ENCODE data around the gene CCBE1.

Gene CCBE1

GRCh38 chr18:59478591-59478990 is 218.6 kb downstream of the CCBE1 start:
- DNase-seq, result no peak

DNA sequence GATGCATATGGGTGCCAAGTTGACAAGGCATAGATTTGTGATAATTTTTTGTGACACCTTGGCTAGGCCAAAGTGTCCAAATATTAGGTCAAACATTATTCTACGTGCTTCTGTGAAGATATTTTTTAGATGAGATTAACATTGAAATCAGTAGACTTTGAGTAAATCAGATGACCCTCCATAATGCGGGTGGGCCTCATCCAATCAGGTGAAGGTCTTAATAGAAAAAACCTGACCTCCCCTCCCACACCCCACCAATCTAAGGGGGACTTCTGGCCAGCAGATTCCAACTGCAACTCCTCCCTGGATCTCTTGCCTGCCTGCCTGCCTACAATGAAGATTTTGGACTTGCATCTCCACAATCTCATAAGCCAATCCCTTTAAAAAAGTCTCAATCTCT is 219.4 kb downstream of the CCBE1 start:
- DNase-seq, result no peak

DNA sequence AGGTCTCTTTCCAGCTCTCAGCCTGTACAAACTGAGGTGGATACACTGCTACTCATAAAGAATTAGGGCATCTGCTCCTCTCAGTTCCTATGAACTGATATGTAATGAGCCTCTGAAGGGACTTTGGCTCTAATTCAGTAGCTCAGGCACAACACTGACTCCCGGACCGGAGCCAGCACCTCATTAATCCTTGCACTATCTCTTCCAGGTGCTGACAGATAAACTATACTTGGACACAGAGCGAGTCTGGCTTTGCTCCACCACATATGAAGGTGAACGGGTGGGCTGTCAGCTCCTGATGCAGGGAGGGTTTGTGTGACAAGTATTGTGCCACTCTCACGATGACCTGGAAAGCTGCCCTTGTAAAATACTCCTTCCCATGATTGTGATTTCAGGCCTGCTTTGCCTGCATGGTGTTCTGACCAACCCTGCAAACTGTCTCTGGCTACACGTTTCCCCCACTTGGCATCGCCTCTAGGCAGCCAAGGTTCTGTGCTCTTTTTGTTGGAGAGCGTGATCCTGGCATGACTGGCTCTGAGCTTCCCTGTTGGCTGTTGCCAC is 226.6 kb downstream of the CCBE1 start:
- no peak for DNase-seq

DNA sequence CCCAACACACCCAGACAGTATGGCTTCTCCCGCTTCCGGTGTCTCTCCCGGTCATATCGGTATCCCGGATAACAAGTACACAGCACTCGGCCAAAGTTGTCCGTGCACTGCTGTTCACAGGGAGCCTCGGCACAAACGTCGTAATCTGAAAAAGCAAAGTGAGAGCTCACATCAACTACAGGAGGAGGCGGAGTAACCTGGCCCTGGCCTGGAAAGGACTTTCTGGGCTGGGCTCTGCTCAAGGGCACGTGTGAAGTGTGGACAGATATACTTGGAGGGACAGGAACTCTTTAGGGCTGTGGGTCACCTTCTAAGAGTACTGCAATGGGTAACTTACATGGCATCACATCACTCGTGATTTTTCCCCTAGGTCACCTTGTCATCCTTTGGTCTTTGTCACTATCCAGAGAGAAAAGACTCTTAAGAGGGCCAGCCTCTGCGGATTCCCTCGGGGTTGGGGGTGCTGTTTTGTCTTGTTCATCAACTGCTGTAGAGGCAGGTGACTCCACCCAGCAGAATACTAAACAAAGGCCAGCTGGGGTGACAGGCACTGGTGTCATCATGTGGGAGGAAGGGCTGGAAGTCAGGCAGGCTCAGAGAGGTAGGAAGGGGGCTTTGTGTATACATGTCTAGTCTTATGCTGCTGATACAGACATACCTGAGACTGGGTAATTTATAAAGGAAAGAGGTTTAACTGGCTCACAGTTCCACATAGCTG is 227.6 kb downstream of the CCBE1 start:
- no peak for DNase-seq

GRCh38 chr18:59468821-59469220 is 228.4 kb downstream of the CCBE1 start:
- DNase-seq, result no peak

- DNase-seq, result no peak
These were observed 229.7 kb downstream of the CCBE1 start for GRCh38 chr18:59467497-59467896.

- DNase-seq, result no peak
These were observed 230.2 kb downstream of the CCBE1 start for GRCh38 chr18:59466980-59467379.

GRCh38 chr18:59464486-59464885 is 232.7 kb downstream of the CCBE1 start:
- DNase-seq, result no peak

- no peak for DNase-seq
These were observed 236.1 kb downstream of the CCBE1 start for GRCh38 chr18:59461171-59461570.

DNA sequence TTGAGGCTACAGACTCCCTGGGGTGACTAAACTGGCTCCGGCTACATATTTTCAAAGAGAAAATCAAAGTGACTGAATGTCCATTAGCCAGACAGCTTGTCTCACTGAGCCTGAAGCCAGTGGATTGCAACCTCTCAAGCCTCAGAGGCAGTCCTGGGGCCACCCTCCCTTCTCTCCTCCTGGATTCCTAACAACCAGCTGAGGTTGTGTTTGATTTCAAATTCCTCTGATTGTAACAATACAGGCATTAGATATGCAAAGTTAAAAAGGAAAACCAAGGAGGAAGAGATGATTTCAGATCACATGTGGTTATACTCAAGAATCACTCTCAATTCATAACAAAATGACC is 237.2 kb downstream of the CCBE1 start:
- DNase-seq, result no peak

- peak in 1 of 2 experiments; percentile 14 for DNase-seq
These were observed 237.7 kb downstream of the CCBE1 start for GRCh38 chr18:59459369-59460071.

GRCh38 chr18:59458575-59458974 is 238.6 kb downstream of the CCBE1 start:
- DNase-seq, result no peak

DNA sequence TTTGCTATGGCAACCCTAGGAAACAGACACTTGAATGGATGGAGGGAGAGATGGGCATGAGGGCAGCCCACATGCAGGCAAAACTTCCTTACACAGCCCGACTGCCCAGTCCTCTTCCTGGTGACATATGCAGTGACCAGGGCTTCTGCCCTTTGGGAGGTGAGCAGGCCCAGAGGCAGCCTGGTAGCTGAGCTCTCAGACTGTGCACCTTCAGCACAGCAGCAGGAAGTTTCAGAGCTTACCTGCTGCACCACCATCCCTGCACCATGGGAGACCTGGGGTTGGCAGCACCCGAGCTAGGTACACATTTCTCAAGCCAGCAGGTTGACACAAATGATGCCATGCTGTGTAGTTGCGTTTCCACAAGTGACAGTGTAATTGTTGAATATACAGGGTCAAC is 240.6 kb downstream of the CCBE1 start:
- DNase-seq, result no peak

- peak in 1 of 2 experiments; percentile 24 for DNase-seq
These were observed 241.4 kb downstream of the CCBE1 start for GRCh38 chr18:59455728-59456276.

GRCh38 chr18:59454909-59455727 is 242.1 kb downstream of the CCBE1 start:
- no peak for DNase-seq

DNA sequence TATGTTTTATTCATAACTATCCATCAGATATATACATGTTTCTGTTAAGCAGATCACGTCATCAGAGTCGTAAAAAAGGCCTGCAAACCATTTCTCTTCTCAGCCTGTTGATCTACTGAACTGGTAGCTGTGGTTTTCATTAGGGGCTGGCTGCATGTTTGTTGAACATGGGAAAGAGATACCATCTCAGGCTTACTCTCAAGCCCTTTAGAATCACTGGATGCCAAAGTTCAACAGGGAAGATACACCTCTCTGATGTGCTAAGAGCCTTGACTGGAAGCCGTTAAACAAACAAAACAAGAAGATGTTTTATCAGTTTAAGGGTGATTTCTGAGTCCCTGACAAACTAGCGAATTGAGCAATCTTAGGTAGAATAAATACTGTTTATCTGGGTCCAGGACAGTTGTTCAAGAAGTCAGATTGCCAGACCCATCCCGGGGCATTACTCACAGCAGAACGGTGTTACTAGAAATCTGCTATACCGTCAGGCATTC is 243.7 kb downstream of the CCBE1 start:
- DNase-seq, result no peak

DNA sequence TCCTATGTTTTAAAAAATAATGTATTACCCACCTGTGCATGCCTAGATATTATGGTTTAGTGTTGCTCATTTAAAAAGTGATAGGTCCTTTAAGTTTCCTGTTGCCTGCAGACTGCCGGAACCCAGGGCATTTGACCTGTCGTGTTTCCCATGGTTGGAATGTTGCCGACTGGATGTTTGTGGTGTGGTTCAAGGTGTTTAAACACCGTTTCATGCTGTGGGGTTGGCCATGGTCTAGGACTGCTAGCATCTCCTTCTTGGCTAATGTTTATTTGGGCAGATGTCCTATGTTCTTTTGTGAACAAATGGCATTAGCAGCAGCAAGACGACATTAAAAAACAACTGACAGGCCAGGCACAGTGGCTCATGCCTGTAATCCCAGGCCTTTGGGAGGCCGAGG is 245.3 kb downstream of the CCBE1 start:
- no peak for DNase-seq

GRCh38 chr18:59451073-59451472 is 246.2 kb downstream of the CCBE1 start:
- DNase-seq, result no peak

DNA sequence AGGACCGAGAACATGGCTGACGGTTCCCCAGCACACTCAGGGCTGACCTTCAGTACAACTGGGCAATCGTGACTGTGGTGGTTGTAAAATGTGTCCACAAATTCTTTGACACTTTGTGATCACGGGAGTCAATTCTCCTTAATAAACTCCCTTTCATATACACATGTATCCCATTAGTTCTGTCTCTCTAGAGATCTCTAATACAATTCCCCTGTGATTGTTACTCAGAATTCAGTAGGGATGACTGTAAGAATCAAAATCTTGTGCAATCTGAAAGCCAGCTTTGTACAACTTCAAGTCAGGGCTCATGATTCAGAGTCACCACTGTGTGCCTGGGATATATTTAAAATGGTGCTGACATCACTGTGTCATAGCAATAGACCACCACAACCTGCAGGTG is 248.7 kb downstream of the CCBE1 start:
- no peak for DNase-seq

DNA sequence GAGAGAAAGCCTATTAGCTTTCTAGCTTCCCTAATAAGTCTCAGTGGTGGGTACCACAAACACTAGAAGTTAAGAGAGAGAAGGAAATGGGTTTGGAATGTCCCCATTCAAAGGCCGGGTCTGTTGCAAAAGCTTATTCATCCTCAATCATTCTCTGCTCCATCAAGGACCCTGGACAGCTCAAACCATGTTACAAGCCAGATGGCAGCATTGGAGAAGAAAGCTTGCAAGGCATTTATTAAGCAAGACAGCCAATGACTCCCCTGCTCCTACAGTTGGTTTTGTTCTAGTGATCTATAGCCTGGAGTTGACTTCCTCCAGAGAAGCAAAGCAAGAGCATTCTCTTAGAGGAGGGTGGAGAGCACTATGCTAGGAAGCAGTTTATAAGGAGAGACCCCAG is 251.2 kb downstream of the CCBE1 start:
- no peak for DNase-seq

DNA sequence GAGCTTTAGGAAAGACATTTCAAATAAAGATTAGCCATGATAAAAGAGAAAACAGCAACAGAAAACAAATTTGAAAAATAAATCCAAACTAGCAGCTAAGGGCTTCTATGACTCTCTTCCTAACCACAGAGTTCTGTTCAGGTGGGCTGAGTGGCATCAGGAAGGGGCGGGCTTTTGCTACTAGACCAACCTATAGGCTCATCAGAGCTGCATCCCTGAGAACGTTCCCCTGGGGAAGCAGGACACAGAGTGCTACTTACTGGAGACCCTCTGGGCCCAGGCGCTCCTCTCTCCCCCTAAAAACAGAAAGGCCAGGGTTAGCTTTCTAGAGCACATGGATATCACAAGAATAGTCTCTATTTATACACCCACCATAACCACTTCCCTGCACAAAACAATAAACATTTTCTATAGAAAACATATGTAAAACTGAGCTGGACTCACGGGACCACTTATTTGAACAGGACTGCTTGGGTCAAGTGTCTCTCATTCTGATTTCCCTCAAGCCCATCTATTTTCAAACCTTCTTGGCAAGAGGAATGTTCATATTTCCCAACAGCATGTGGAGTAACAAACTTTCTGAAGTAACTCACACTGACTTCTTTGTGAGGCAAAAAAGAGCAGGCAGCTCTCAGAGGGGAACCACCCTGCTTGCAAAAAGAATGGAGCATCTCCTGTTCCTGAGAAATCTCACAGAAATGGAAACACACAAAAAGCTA is 259.2 kb downstream of the CCBE1 start:
- DNase-seq, result no peak

Data from SHP77 (cell line).